ENCODE measurements around the gene MYL2. TPM values are rescaled to one million over a fixed set of nuclear protein-coding genes. Genes with fewer than 3 reads are reported as not detected.
"Not testable (repeated sequence)": the region's sequence is repeated elsewhere in the genome, so short reads cannot be mapped to it uniquely, and the experiment has no call there.

MYL2 gene
- total RNA-seq, 1 experiment from 2014 or later: not detected

GRCh38 chr12:110957159-110957558, 36.8 kb upstream of the MYL2 start (continued):
- TF ChIP-seq ZNF219 (CRISPR knock-in tag; IDR thresholded peaks at IDR 0.05; ENCODE audit: borderline replicate concordance): no peak
- TF ChIP-seq, protein P1, sequence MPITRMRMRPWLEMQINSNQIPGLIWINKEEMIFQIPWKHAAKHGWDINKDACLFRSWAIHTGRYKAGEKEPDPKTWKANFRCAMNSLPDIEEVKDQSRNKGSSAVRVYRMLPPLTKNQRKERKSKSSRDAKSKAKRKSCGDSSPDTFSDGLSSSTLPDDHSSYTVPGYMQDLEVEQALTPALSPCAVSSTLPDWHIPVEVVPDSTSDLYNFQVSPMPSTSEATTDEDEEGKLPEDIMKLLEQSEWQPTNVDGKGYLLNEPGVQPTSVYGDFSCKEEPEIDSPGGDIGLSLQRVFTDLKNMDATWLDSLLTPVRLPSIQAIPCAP (CRISPR knock-in tag; IDR thresholded peaks at IDR 0.05): no peak
- no peak for TF ChIP-seq TEAD4 (CRISPR knock-in tag; IDR thresholded peaks at IDR 0.05)
- TF ChIP-seq ZNF512 (CRISPR knock-in tag; IDR thresholded peaks at IDR 0.05; ENCODE audit: borderline replicate concordance): no peak
- TF ChIP-seq ZBTB21 (CRISPR knock-in tag; IDR thresholded peaks at IDR 0.05; ENCODE audit: borderline replicate concordance): no peak

- CTCF ChIA-PET; POLR2A ChIA-PET; H3K4me3 Mint-ChIP-seq; ATAC-seq; H3K27ac Mint-ChIP-seq; H3K27me3 Mint-ChIP-seq (ENCODE audit: low read depth); H3K4me1 Mint-ChIP-seq; DNase-seq (ENCODE audit: low spot score): not testable (repeated sequence)
- Mint-ChIP-seq H3K9me3 (peaks cover 47% of the 10 kb centered on the region), H3K36me3 (peaks cover 49% of the 10 kb centered on the region)
Measured at GRCh38 chr12:110950867-110951266, 30.5 kb upstream of the MYL2 start.

- H3K4me1 Mint-ChIP-seq; POLR2A ChIA-PET; H3K27ac Mint-ChIP-seq; H3K4me3 Mint-ChIP-seq; CTCF ChIA-PET; ATAC-seq; DNase-seq (ENCODE audit: low spot score): not testable (repeated sequence)
- peaks cover 53% of the 10 kb centered on the region for H3K36me3 Mint-ChIP-seq
- H3K27me3 Mint-ChIP-seq (ENCODE audit: low read depth): peaks cover 11% of the 10 kb centered on the region
- peaks cover 51% of the 10 kb centered on the region for H3K9me3 Mint-ChIP-seq
Measured at GRCh38 chr12:110950466-110950865, 30.1 kb upstream of the MYL2 start.

GRCh38 chr12:110948041-110948440, 27.7 kb upstream of the MYL2 start:
- TF ChIP-seq NFATC4 (CRISPR knock-in tag; IDR thresholded peaks at IDR 0.05) (no peak), ETV6 (CRISPR knock-in tag; IDR thresholded peaks at IDR 0.05) (no peak), ZNF512 (CRISPR knock-in tag; IDR thresholded peaks at IDR 0.05; ENCODE audit: borderline replicate concordance) (no peak), GABPB1 (CRISPR knock-in tag; IDR thresholded peaks at IDR 0.05) (no peak), NR3C1 (CRISPR knock-in tag; conservative IDR thresholded peaks at IDR 0.05; ENCODE audit: low read depth) (no peak), RELA (CRISPR knock-in tag; IDR thresholded peaks at IDR 0.05; ENCODE audit: borderline replicate concordance) (no peak), CREM (CRISPR knock-in tag; IDR thresholded peaks at IDR 0.05) (no peak), SMAD4 (CRISPR knock-in tag; IDR thresholded peaks at IDR 0.05) (no peak)
- ATAC-seq (no peak), DNase-seq (ENCODE audit: low spot score) (no peak)
- peaks cover 54% of the 10 kb centered on the region for H3K9me3 Mint-ChIP-seq
- peaks cover 66% of the 10 kb centered on the region for H3K36me3 Mint-ChIP-seq
- no peak overlapping the region for H3K4me3 Mint-ChIP-seq
- POLR2A ChIA-PET: no interaction called here
- no peaks in the 10 kb centered on the region for H3K4me1 Mint-ChIP-seq
- peaks cover 17% of the 10 kb centered on the region for H3K27me3 Mint-ChIP-seq (ENCODE audit: low read depth)
- H3K27ac Mint-ChIP-seq: no peak overlapping the region
- CTCF ChIA-PET: no interaction called here

DNA sequence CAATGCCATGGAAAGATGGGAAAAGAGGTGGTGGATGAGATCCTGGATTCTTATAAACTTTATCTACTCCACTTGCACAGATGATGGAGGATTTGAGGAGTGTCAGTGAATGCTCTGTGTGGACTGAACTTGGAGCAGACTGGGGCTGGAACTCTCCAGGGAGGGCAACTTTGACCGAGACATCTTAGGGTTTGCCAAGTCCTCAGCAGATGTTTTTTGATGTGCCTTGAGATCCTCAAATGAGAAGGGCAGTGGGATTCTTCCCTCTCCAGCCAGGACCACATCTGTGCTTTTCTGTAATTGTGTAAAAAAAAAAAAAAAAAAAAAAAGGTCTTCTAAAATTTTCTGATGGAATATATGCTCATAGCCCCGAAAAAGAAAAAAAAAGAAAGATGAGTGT, 23.0 kb upstream of the MYL2 start:
- ChIA-PET POLR2A (no interaction called here), CTCF (interaction anchor here (1.2 kb wide), 1 partner anchor 23 kb away, joined by 3 read pairs; the partner anchor contains the start of gene MYL2)
- Mint-ChIP-seq H3K4me1 (peaks cover 20% of the 10 kb centered on the region), H3K36me3 (peaks cover 61% of the 10 kb centered on the region), H3K27me3 (ENCODE audit: low read depth) (peaks cover 16% of the 10 kb centered on the region), H3K4me3 (no peak overlapping the region), H3K9me3 (peaks cover 41% of the 10 kb centered on the region), H3K27ac (no peak overlapping the region)
- TF ChIP-seq NR1H2 (CRISPR knock-in tag; IDR thresholded peaks at IDR 0.05): no peak
- TF ChIP-seq, protein P1 (CRISPR knock-in tag; IDR thresholded peaks at IDR 0.05): no peak
- no peak for TF ChIP-seq ZNF532 (CRISPR knock-in tag; IDR thresholded peaks at IDR 0.05; ENCODE audit: borderline replicate concordance)
- DNase-seq (ENCODE audit: low spot score) (no peak), ATAC-seq (no peak)

Measured in WTC11 (cell line).